Hypothalamus (tissue), 51 donors: Measurements from ENCODE around the gene TFRC.
"Not testable (repeated sequence)": the region's sequence is repeated elsewhere in the genome, so short reads cannot be mapped to it uniquely, and the experiment has no call there.

Experiments used
- DNase-seq, 51 donors: peaks; one replicate each; lab custom pipeline; 2025; lab: John Stamatoyannopoulos, UW

TFRC gene

DNA sequence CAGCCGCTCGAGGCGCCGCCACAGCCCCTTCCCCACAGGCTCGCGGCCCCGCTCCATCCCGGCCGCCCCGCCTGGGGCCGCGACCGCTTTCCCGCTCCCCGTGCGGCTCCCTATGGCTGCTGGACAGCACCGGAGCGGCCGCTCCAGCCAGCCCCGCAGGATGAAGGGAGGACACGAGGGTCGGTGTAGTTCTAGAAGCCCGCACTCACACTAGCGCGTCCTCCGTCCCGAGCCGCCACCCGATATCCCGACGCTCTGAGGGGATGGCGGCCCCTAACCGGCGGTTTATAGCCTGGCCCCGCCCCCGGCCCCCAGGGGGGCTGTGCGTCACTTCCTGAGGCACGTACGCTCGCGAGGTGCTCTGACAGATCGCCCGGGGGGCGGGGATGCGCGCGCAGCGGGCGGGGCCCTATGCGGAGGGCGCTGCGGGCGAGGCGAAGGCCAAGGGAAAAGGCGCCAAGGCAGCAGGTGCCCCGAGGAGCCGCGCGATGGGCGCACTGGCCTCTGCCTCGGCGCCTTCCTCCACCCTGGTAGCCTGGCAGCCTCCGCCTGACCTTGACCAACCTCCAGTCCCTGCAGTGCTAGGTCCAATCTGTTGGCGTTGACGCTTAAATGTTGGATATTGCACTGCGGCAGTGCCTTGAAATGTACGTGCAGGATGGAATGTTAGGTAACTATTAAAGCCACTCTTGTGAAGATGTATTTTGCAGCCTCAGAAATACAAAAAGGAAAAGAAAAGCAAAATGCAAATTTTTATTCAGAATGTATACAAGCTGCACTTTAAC, at the start of gene TFRC:
Gene TFRC (minus strand): TSS at position 257 of the 785 bp plus-strand sequence. CDS start 4,991 bp downstream, outside the sequence.
- peak; percentile 55 to 98 (median 90) for DNase-seq

- no peak for DNase-seq
Measured at GRCh38 chr3:196128172-196128843, 46.4 kb upstream of the TFRC start.

- no peak for DNase-seq
Measured at GRCh38 chr3:196127308-196128040, 45.6 kb upstream of the TFRC start.

GRCh38 chr3:196124608-196125007, 42.7 kb upstream of the TFRC start:
- DNase-seq, result no peak

DNA sequence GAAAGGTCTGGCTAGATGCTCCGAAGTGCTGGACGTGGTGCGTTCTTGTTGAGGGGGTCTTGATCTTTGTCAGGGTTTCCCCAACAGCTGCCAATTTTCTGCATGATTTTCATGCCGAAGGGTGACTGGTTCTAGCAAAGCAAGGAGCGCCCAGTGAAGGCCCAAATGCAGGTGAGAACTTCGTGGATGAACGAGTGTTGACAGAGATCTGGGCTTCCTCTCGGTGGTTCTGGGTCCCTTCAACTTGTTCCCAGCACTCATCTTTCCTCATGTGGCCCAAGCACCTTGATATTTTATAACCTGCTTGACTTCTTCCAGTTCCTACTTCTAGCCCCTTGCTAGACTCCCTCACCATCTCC, 40.8 kb upstream of the TFRC start:
- no peak for DNase-seq

- no peak for DNase-seq
Measured at GRCh38 chr3:196122021-196122687, 40.3 kb upstream of the TFRC start.

DNA sequence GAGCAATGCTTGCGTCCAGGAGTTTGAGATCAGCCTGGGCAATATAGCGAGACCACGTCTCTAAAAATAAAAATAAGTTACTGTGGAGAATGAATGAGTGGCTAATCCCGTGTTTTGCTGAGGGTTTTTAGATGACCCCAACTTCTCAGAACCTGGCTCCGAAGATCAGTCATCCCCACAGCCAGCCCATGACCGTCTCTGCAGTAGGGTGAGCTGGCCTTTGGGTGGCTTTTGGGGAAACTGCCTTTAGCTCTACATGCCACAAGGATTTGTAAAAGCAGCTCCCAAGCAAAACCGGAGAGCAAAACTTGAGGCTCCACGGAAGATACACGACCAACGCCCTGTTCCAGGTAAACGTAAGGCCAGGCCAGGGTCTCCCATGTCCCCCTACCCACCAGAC, 39.2 kb upstream of the TFRC start:
- DNase-seq, result no peak

DNA sequence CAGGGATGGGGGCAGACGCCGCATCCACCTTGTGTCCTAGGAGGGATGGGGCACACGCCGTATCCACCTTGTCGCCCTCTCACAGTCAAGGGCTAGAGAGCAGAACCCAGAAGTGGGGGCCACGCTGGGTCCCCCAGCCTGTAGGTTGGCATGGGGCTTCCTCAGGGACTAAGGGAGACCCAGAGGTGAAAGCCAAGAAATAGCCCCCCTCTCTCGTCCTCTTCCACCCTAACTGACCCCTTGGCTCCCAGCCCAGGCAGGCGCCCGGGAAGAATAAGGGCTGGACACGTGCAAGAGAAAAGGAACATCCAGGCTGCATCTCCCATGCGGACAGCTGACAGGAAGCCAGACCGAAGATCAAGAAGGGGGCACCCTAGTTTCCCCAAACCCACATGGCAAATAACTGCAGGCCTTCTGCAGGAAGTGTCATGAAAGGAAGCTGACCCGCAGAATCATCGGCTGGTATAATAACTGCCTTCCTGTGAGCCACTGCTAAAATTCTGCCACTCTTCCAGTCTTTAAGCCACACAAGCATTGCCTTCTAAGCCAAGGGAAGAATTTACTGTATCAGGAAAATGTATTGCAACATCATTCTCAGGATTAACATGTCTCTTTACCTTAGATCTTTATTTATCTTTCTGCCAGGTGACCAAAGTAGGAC, 38.5 kb upstream of the TFRC start:
- DNase-seq, result peak in 5 of 51 donors; percentile 3 to 26 (median 12)

- no peak for DNase-seq
Measured at GRCh38 chr3:196117809-196118208, 35.9 kb upstream of the TFRC start.

DNA sequence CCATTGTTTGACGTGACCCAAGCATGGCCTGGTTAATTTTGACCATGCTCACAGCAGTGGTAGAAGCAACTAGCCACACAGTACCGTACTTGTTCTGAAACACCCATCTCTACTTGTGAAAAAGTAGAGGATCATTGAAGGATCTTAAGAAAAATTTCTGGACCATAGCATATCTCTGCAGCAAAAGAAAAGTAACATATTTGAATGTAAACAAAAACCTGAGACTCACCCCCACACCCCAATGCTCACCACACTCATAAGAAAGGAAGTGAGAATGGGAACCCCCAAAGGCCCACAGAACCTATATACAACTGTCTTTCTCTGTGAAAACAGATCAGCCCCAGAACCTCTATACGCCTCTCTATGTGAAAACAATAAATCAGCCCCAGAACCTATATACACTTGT, 33.8 kb upstream of the TFRC start:
- DNase-seq, result no peak

DNA sequence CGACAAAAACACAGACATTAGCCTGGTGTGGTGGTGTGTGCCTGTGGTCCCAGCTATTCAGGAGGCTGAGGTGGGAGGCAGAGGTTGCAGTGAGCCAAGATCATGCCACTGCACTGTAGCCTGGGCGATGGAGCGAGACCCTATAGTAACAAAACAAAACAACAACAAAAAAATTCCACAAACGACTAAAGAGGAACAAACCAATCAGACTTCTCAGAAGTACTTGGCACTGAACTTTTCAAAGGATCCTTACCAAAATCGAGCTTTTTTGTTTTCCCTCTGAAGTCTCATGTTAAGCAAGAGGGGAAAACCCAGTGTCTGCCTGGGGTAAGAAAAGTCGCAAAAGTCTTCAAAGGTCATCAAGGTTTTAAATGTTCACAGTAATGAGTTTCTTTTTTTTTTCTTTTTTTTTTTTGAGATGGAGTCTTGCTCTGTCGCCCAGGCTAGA, 30.1 kb upstream of the TFRC start:
- DNase-seq, result no peak

GRCh38 chr3:196108075-196108743, 26.3 kb upstream of the TFRC start:
- DNase-seq, result no peak

- not testable (repeated sequence) for DNase-seq
Measured at GRCh38 chr3:196104707-196105106, 22.8 kb upstream of the TFRC start.

DNA sequence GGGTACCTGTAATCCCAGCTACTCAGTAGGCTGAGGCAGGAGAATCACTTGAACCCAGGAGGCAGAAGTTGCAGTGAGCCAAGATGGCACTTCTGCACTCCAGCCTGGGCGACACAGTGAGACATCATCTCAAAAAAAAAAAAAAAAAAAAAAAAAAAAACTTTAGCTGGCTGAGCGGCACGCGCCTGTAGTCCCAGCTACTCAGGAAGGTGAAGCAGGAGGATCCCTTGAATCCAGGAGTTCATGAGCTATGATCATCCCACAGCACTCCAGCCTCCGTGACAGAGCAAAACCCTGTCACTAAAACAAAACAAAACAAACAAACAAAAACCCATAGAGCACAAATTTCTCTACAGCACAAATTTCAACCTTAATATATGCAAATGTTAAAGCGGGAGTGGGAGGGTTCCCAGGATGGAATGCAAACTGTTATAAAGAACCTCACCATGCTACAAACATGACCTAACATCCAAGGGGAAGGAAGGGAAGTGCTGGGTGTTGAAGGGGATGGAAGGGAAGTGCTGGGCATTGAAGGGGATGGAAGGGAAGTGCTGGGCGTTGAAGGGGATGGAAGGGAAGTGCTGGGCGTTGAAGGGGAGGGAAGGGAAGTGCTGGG, 16.6 kb upstream of the TFRC start:
- not testable (repeated sequence) for DNase-seq

DNA sequence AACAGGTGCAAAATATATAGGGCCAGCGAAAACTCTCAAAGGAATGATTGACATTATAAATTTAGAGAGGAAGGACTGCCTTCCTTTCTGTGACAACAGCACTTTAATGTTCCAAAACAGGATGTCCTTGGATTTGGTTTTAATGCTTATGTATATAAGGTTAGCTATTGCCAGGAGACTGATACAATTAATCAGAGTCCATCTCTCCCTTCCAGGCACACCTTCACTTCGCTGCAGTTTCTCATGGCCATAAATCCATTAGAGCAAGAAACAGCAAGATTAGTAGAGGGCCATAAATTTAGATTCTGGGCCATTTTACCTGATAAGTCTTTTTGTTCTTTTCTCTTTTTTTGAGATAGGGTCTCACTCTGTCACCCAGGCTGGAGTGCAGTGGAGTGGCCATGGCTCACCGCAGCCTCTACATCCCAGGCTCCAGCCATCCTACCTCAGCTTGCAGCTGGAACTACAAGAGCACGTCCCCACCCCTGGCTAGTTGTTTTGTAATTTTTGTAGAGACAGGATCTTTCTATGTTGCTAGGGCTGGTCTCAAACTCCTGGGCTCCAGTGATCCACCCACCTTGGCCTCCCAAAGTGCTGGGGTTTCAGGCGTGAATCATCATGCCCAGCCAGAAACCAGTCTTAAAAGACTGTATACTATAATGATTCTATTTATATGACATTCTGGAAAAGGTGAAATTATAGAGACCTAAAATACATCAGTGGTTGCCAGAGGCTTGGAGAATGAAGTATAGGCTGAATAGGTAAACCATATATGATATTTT, 15.7 kb upstream of the TFRC start:
- no peak for DNase-seq

- peak in 35 of 51 donors; percentile 2 to 73 (median 39) for DNase-seq
Measured at GRCh38 chr3:196096382-196096953, 14.6 kb upstream of the TFRC start.

DNA sequence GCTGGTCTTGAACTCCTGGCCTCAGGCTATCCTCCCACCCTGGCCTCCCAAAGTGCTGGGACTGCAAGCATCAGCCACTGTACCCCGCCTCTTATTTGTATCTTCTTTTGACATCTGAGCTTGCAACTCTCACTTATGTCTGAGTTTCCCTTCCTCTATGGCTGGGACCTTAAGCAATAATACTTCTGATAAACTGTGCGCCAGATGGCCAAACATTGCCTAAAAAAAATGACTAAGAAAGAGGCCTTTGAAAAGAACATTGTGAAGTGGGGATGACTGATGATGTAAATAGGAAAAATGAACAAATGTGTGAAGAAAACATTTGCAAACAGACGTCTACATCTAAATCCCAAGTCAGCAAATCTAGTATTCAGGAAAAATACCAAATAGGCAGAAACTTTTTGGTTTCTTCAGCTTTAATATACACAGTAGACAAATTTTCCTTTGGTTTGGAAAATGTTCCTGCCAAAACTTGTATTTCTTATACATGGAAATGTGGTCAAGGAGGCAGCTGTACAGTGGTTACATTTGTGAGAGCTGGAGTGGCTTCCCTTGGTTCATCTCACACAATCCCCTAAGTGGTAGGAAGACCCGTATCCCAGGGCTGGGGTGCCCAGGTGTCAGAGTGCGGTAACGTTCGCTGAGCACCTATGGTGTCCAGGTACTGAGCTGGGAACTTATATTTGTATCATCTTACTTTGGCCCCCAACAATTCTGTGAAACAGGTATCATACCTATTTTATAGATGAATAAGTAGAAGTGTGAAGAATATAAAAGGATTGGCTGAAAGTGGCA, 11.6 kb upstream of the TFRC start:
- no peak for DNase-seq
